K562 (cell line): ENCODE data around the gene DAPK2. TPM values are rescaled to one million over a fixed set of nuclear protein-coding genes. Genes with fewer than 3 reads are reported as not detected.

ENCODE experiments used
- ADNP ChIP-seq: fragments of 200-800 bp; sonication (Bioruptor generic); IDR thresholded peaks from 2 replicates; pipeline ENCODE4 v1.6.1; 2016; ENCODE audit warnings: missing genetic modification characterization, missing compliant biosample characterization
- ARNT ChIP-seq, 2 experiments: fragments of 450-650 bp; IDR thresholded peaks; 2 replicates each; pipeline ENCODE4 v1.6.1; 2016; ENCODE audit warnings: mild to moderate bottlenecking in 1 of 2
- ATF1 ChIP-seq, 2 experiments: fragments of 450-650 bp in 1 of 2; IDR thresholded peaks; 2 replicates each; pipeline ENCODE4 v1.6.1; 2016; ENCODE audit warnings: missing compliant biosample characterization in 1 of 2, missing genetic modification characterization in 1 of 2
- BRD4 ChIP-seq: fragments of 200-600 bp; sonication (generic); IDR thresholded peaks from 2 replicates; pipeline ENCODE4 v1.6.1; 2017; ENCODE audit warnings: inconsistent platforms
- HMG20A ChIP-seq: fragments of 450-650 bp; formaldehyde crosslinking; conservative IDR thresholded peaks from 2 replicates; pipeline ENCODE4 v1.4.0; 2020; ENCODE audit warnings: mild to moderate bottlenecking, mixed read lengths
- HMG20B ChIP-seq: fragments of 250-450 bp; sonication (Bioruptor Pico); IDR thresholded peaks from 2 replicates; pipeline ENCODE4 v1.5.0; 2021; ENCODE audit warnings: mild to moderate bottlenecking
- JUND ChIP-seq, 2 experiments: IDR thresholded peaks; 2 replicates in 1 of 2; 3 replicates in 1 of 2; pipeline ENCODE4 v1.6.1; 2011; ENCODE audit warnings: borderline replicate concordance in 2 of 2, low read depth in 2 of 2, low read length in 2 of 2, improper control_type of control experiment in 1 of 2, missing biosample characterization in 1 of 2, missing genetic modification characterization in 1 of 2, missing genetic modification reagents in 1 of 2
- KAT2B ChIP-seq: IDR thresholded peaks from one replicate; pipeline ENCODE4 v1.6.1; 2012; ENCODE audit warnings: low read depth, mild to moderate bottlenecking, control low read depth, inconsistent platforms, low read length, moderate library complexity
- KDM2B ChIP-seq: fragments of 250-450 bp; sonication (Bioruptor Pico); IDR thresholded peaks from 2 replicates; pipeline ENCODE4 v1.8.0; 2021; ENCODE audit warnings: mild to moderate bottlenecking, moderate library complexity
- MLX ChIP-seq, 2 experiments: fragments of 450-650 bp in 1 of 2; sonication (generic) in 1 of 2; formaldehyde crosslinking; conservative IDR thresholded peaks; 2 replicates each; pipeline versions ENCODE4 v1.4.0 to v1.8.1; 2020 to 2022; ENCODE audit warnings: mild to moderate bottlenecking in 1 of 2, missing genetic modification reagents in 1 of 2
- POLR3G ChIP-seq: IDR thresholded peaks from 2 replicates; pipeline ENCODE4 v1.6.1; 2011; ENCODE audit not compliant: insufficient read length, insufficient replicate concordance; ENCODE audit errors: extremely low read depth
- PPARD ChIP-seq: fragments of 250-450 bp; sonication (Bioruptor Pico); IDR thresholded peaks from 2 replicates; pipeline ENCODE4 v1.8.0; 2022; ENCODE audit warnings: inconsistent platforms, mild to moderate bottlenecking, moderate library complexity
- TAF1 ChIP-seq: IDR thresholded peaks from 2 replicates; pipeline ENCODE4 v1.6.1; 2011; ENCODE audit warnings: mild to moderate bottlenecking, low read length, moderate library complexity; ENCODE audit not compliant: insufficient read depth, control insufficient read depth, severe bottlenecking; ENCODE audit errors: extremely low read depth
- TAF9B ChIP-seq: fragments of 450-650 bp; IDR thresholded peaks from 2 replicates; pipeline ENCODE4 v1.6.1; 2018; ENCODE audit warnings: mild to moderate bottlenecking; ENCODE audit not compliant: partially characterized antibody
- ZNF232 ChIP-seq: sonication (generic); formaldehyde crosslinking; IDR thresholded peaks from 2 replicates; pipeline ENCODE4 v1.8.0; 2022; ENCODE audit warnings: mild to moderate bottlenecking, missing genetic modification reagents
- ZNF354B ChIP-seq: fragments of 250-450 bp; sonication (Bioruptor Pico); IDR thresholded peaks from 2 replicates; pipeline ENCODE4 v1.4.0; 2020
- ZNF444 ChIP-seq: fragments of 250-450 bp; sonication (Bioruptor Pico); IDR thresholded peaks from 2 replicates; pipeline ENCODE4 v1.4.0; 2020; ENCODE audit warnings: mild to moderate bottlenecking, moderate library complexity
- ZNF512 ChIP-seq: IDR thresholded peaks from 2 replicates; pipeline ENCODE4 v1.6.1; 2016; ENCODE audit warnings: missing genetic modification characterization, missing compliant biosample characterization
- ZNF586 ChIP-seq: fragments of 450-650 bp; formaldehyde crosslinking; conservative IDR thresholded peaks from 2 replicates; pipeline ENCODE4 v1.4.0; 2020; ENCODE audit warnings: mild to moderate bottlenecking, moderate library complexity
- polyA plus RNA-seq, 8 experiments: library from polyadenylated mRNA; depleted of rRNA in 4 of 8; stranded (reverse) in 5 of 8; unstranded in 3 of 8; fragments of >200 nt; fragmentation: Nextera tagmentation in 2 of 8; fragmentation: Illumina TruSeq in 1 of 8; extraction: Ambion mirVana in 2 of 8; extraction: Trizol in 1 of 8; gene quantifications; 2 replicates each; pipeline versions ENCODE4 v1.2.1 to v1.2.3, GENCODE V29; 2011 to 2014; ENCODE audit warnings: inconsistent platforms in 1 of 8, missing spikeins in 1 of 8
- total RNA-seq, 7 experiments: library from RNA; depleted of rRNA in 6 of 7; stranded (reverse); fragments of >200 nt in 6 of 7; fragmentation: Illumina TruSeq in 2 of 7; extraction: Trizol in 2 of 7; gene quantifications; 2 replicates each; pipeline versions ENCODE4 v1.2.1 to v1.2.3, GENCODE V29; 2011 to 2021; ENCODE audit warnings: low replicate concordance in 1 of 7
- TF ChIP-seq, protein P1 (sequence below): fragments of 200-400 bp; formaldehyde crosslinking; IDR thresholded peaks from 2 replicates; pipeline ENCODE4 v1.6.1; 2017; ENCODE audit warnings: mild to moderate bottlenecking, low read depth, low read length, moderate library complexity

Gene DAPK2
- total and polyA plus RNA-seq, 9 of the 15 experiments (the other 6 are each of a cell fraction or from before 2014, with no cell fraction given): 0.14 to 5.2 (median 2.2) TPM

DNA sequence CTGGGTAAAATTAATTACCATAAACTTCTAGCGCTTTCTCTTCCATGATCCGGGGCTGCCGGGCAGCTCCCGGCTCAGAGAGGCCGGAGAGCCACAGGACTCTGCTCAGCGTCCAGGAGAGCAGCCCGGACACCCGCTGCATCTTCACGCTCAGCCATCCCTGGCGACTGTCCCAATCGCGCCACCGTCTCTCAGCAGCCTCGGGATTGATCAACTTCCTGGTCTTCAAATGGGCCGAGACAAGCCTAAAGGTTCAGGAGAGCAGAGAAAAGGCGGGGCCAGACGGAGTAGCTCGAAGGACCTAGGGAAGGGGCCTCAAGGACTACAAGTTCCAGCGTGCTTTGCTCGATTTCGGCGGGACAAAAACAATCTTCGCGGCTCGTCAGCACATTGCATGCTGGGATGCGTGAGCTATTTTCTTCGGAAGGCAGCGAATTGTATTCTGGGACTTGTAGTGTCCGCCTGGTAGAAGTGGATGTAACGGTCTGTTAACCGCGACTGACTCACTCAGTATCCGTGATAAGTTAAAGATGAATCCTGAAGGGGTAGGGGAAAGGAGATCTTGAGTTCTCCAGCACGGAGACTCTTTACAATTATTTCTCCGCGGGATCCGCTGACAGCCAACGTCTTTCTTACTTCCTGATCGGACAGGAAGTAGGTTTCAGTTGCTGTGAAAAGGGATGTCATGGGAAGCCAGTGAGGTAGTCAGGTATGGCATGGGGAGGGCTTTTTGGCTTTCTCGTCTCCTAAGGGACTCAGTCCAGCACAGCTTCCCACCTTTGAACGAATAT lies 47.5 kb upstream of the DAPK2 start, which contains the start of gene CIAO2A (continued):
- TF ChIP-seq JUND (IDR thresholded peaks at IDR 0.05; ENCODE audit: borderline replicate concordance, low read depth, low read length) (peak; percentile 86), JUND (tag; IDR thresholded peaks at IDR 0.05; ENCODE audit: borderline replicate concordance, low read depth, low read length) (peak; percentile 90; the same call in 2 of the 3 replicates), BRD4 (no peak), ZNF586 (CRISPR knock-in tag) (no peak), POLR3G (no peak), KDM2B (CRISPR knock-in tag) (no peak), ADNP (tag) (no peak), ATF1 (CRISPR knock-in tag; IDR thresholded peaks at IDR 0.05) (no peak), ATF1 (tag; IDR thresholded peaks at IDR 0.05) (peak; percentile 94), PPARD (CRISPR knock-in tag) (no peak), ZNF232 (CRISPR knock-in tag) (no peak), HMG20B (CRISPR knock-in tag) (no peak), HMG20A (no peak), MLX (CRISPR knock-in tag; conservative IDR thresholded peaks at IDR 0.05) (no peak), KAT2B (no peak), ZNF444 (CRISPR knock-in tag) (no peak), ZNF354B (CRISPR knock-in tag) (no peak), TAF9B (peak; percentile 15), ARNT (IDR thresholded peaks at IDR 0.05) (no peak; a peak in 1 of 4 replicates), TAF1 (peak; percentile 90), ZNF512 (no peak)
- TF ChIP-seq, protein P1, sequence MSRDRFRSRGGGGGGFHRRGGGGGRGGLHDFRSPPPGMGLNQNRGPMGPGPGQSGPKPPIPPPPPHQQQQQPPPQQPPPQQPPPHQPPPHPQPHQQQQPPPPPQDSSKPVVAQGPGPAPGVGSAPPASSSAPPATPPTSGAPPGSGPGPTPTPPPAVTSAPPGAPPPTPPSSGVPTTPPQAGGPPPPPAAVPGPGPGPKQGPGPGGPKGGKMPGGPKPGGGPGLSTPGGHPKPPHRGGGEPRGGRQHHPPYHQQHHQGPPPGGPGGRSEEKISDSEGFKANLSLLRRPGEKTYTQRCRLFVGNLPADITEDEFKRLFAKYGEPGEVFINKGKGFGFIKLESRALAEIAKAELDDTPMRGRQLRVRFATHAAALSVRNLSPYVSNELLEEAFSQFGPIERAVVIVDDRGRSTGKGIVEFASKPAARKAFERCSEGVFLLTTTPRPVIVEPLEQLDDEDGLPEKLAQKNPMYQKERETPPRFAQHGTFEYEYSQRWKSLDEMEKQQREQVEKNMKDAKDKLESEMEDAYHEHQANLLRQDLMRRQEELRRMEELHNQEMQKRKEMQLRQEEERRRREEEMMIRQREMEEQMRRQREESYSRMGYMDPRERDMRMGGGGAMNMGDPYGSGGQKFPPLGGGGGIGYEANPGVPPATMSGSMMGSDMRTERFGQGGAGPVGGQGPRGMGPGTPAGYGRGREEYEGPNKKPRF: no peak
